GM12878 (cell line): ENCODE results near the gene THYN1. TPM values are rescaled to one million over a fixed set of nuclear protein-coding genes. Genes with fewer than 3 reads are reported as not detected.

ENCODE experiments used
- ATAC-seq: fragments of 200-7000 bp; cut with Tn5 transposase; 3 replicates; pipeline ENCODE4 v1.9.1; 2020; ENCODE audit warnings: mild to moderate bottlenecking, moderate library complexity
- BruUV-seq: library from RNA; stranded (reverse); fragments of 400-500 nt; replicated peaks from 2 replicates; lab custom pipeline; 2021; lab: Mats Ljungman, UMichigan
- CTCF ChIA-PET: fragments of 300-600 bp; sonication (Branson Sonifier 250); formaldehyde crosslinking; extraction: SDS; loops from one replicate; lab custom pipeline; 2021; ENCODE audit warnings: inconsistent platforms; lab: Yijun Ruan, JAX
- POLR2A ChIA-PET: fragments of 350-600 bp; formaldehyde crosslinking; extraction: SDS; loops from one replicate; lab custom pipeline; 2021; ENCODE audit warnings: inconsistent platforms; lab: Charles Lee
- RAD21 ChIA-PET: fragments of 300-600 bp; sonication (Branson Sonifier 250); formaldehyde crosslinking; loops from one replicate; lab custom pipeline; 2023; ENCODE audit warnings: antibody characterized with exemption; ENCODE audit not compliant: unreplicated experiment; lab: Charles Lee
- SMC1A ChIA-PET: fragments of 300-600 bp; sonication (Branson Sonifier 250); formaldehyde crosslinking; loops from one replicate; lab custom pipeline; 2023; ENCODE audit not compliant: unreplicated experiment, uncharacterized antibody; lab: Charles Lee
- DNase-seq: peaks from one replicate; pipeline ENCODE4 v3.0.0-alpha.2; 2011; ENCODE audit warnings: low read depth, low spot score
- FAIRE-seq: peaks from 3 replicates; lab custom pipeline; 2011; peaks lifted over from hg19 to GRCh38; lab: Jason Lieb, UNC
- H2AFZ ChIP-seq: 2 replicates; pipeline ENCODE4 v1.6.0; 2011; ENCODE audit warnings: low read depth, low read length, control low read depth; ENCODE audit not compliant: control insufficient read depth
- H3K27ac ChIP-seq: 2 replicates; pipeline ENCODE4 v1.5.1; 2011; ENCODE audit warnings: control low read depth; ENCODE audit not compliant: control insufficient read depth, insufficient read depth
- H3K27me3 ChIP-seq, 2 experiments: replicated peaks in 1 of 2; 2 replicates each; pipeline versions ENCODE4 v1.6.0 to v1.6.1; 2011; ENCODE audit warnings: low read length in 1 of 2; ENCODE audit not compliant: control insufficient read depth in 2 of 2, insufficient read depth in 2 of 2
- H3K36me3 ChIP-seq, 2 experiments: 2 replicates each; pipeline ENCODE4 v1.5.1; 2011; ENCODE audit warnings: low read length in 1 of 2; ENCODE audit not compliant: control insufficient read depth in 2 of 2, insufficient read depth in 2 of 2
- H3K4me1 ChIP-seq: 2 replicates; pipeline ENCODE4 v1.6.1; 2011; ENCODE audit warnings: mild to moderate bottlenecking, low read length, moderate library complexity, mixed read lengths; ENCODE audit not compliant: control insufficient read depth, insufficient read depth
- H3K4me2 ChIP-seq: 2 replicates; pipeline ENCODE4 v1.6.0; 2011; ENCODE audit warnings: control low read depth; ENCODE audit not compliant: control insufficient read depth, insufficient read depth
- H3K4me3 ChIP-seq: fragments of 200-600 bp; sonication (generic); 2 replicates; pipeline ENCODE4 v1.5.1; 2016
- H3K79me2 ChIP-seq: 2 replicates; pipeline ENCODE4 v1.6.0; 2011; ENCODE audit warnings: low read length; ENCODE audit not compliant: control insufficient read depth, insufficient read depth
- H3K9ac ChIP-seq: 2 replicates; pipeline ENCODE4 v1.8.0; 2011; ENCODE audit warnings: low read length, control low read depth, mixed read lengths; ENCODE audit not compliant: control insufficient read depth, insufficient read depth
- H3K9me3 ChIP-seq: replicated peaks from 3 replicates; pipeline ENCODE4 v1.5.1; 2011; ENCODE audit warnings: mild to moderate bottlenecking, low read length; ENCODE audit not compliant: control insufficient read depth, insufficient read depth
- H4K20me1 ChIP-seq: 2 replicates; pipeline ENCODE4 v1.6.0; 2011; ENCODE audit not compliant: control insufficient read depth, insufficient read depth
- ATF7 ChIP-seq: fragments of 450-650 bp; IDR thresholded peaks from 2 replicates; pipeline ENCODE4 v1.6.1; 2016; ENCODE audit warnings: low read depth, mild to moderate bottlenecking
- BCL3 ChIP-seq: IDR thresholded peaks from 2 replicates; pipeline ENCODE4 v1.6.1; 2011; ENCODE audit warnings: borderline replicate concordance, low read depth, mild to moderate bottlenecking, moderate library complexity, low read length; ENCODE audit not compliant: insufficient read depth, poor library complexity, severe bottlenecking
- BHLHE40 ChIP-seq, 2 experiments: fragments of 450-650 bp in 1 of 2; IDR thresholded peaks; 2 replicates each; pipeline ENCODE4 v1.6.1; 2011 to 2017; ENCODE audit warnings: low read depth in 2 of 2, borderline replicate concordance in 1 of 2, improper control_type of control experiment in 1 of 2, low read length in 1 of 2, mild to moderate bottlenecking in 1 of 2
- CBX5 ChIP-seq: sonication (generic); IDR thresholded peaks from 2 replicates; pipeline ENCODE4 v1.6.1; 2016; ENCODE audit warnings: low read depth, moderate library complexity, mild to moderate bottlenecking, inconsistent platforms
- E2F4 ChIP-seq: IDR thresholded peaks from 2 replicates; pipeline ENCODE4 v1.6.1; 2012; ENCODE audit warnings: low read depth, low read length, improper control_type of control experiment
- EED ChIP-seq: sonication (generic); IDR thresholded peaks from 2 replicates; pipeline ENCODE4 v1.6.1; 2016; ENCODE audit warnings: antibody characterized with exemption, low read depth
- EP300 ChIP-seq, 2 experiments: fragments of 150-350 bp in 1 of 2; IDR thresholded peaks; 2 replicates each; pipeline ENCODE4 v1.6.1; 2011 to 2012; ENCODE audit warnings: low read depth in 2 of 2, low read length in 2 of 2, borderline replicate concordance in 1 of 2, improper control_type of control experiment in 1 of 2, inconsistent platforms in 1 of 2; ENCODE audit not compliant: control insufficient read depth in 1 of 2
- FOXK2 ChIP-seq: fragments of 450-650 bp; IDR thresholded peaks from 2 replicates; pipeline ENCODE4 v1.6.1; 2017; ENCODE audit warnings: mild to moderate bottlenecking, moderate library complexity
- HDGF ChIP-seq: fragments of 450-650 bp; IDR thresholded peaks from 2 replicates; pipeline ENCODE4 v1.6.1; 2016; ENCODE audit warnings: antibody characterized with exemption
- IRF4 ChIP-seq: IDR thresholded peaks from 2 replicates; pipeline ENCODE4 v1.6.1; 2011; ENCODE audit warnings: low read depth, low read length
- KDM1A ChIP-seq: fragments of 200-600 bp; sonication (generic); IDR thresholded peaks from 2 replicates; pipeline ENCODE4 v1.6.1; 2016; ENCODE audit warnings: borderline replicate concordance
- MEF2A ChIP-seq: IDR thresholded peaks from 2 replicates; pipeline ENCODE4 v1.6.1; 2011; ENCODE audit warnings: low read depth, mild to moderate bottlenecking, low read length, moderate library complexity; ENCODE audit not compliant: insufficient read depth
- NFYA ChIP-seq: IDR thresholded peaks from 2 replicates; pipeline ENCODE4 v1.6.1; 2011; ENCODE audit warnings: low read depth, mild to moderate bottlenecking, low read length, improper control_type of control experiment, borderline replicate concordance
- PAX8 ChIP-seq: fragments of 450-650 bp; IDR thresholded peaks from 2 replicates; pipeline ENCODE4 v1.6.1; 2017; ENCODE audit warnings: mild to moderate bottlenecking, moderate library complexity
- PML ChIP-seq: IDR thresholded peaks from 2 replicates; pipeline ENCODE4 v1.6.1; 2012; ENCODE audit warnings: low read length, inconsistent platforms
- POLR2AphosphoS2 ChIP-seq: IDR thresholded peaks from 2 replicates; pipeline ENCODE4 v1.6.1; 2011; ENCODE audit warnings: low read depth, mild to moderate bottlenecking, low read length, improper control_type of control experiment, moderate library complexity
- SIX5 ChIP-seq: IDR thresholded peaks from 2 replicates; pipeline ENCODE4 v1.6.1; 2011; ENCODE audit warnings: mild to moderate bottlenecking, low read depth, low read length, moderate library complexity; ENCODE audit not compliant: severe bottlenecking
- USF1 ChIP-seq: IDR thresholded peaks from 2 replicates; pipeline ENCODE4 v1.6.1; 2011; ENCODE audit warnings: borderline replicate concordance, low read depth, mild to moderate bottlenecking, moderate library complexity, mixed read lengths, low read length; ENCODE audit not compliant: insufficient read depth; ENCODE audit errors: extremely low read length
- ZSCAN29 ChIP-seq: fragments of 450-650 bp; IDR thresholded peaks from 2 replicates; pipeline ENCODE4 v1.6.1; 2017; ENCODE audit warnings: mild to moderate bottlenecking, moderate library complexity
- WGBS: methylation state at CpG from one replicate; pipeline ENCODE4 v1.1.6; 2016; ENCODE audit warnings: low lambda C conversion rate; ENCODE audit not compliant: insufficient replicate concordance, insufficient coverage; ENCODE audit errors: missing lambda C conversion rate; 5-methylcytosine and 5-hydroxymethylcytosine counted together
- in situ Hi-C: fragments of 300-500 bp; cut with MboI; formaldehyde crosslinking; loops from 9 replicates; pipeline ENCODE4 v1.14.3; 2018; ENCODE audit warnings: mixed read lengths
- intact Hi-C: fragments of 100-400 bp; cut with micrococcal nuclease; formaldehyde crosslinking; loops from one replicate; pipeline ENCODE4 v1.14.2; 2022; ENCODE audit not compliant: unreplicated experiment
- polyA plus RNA-seq, 11 experiments: library from polyadenylated mRNA; depleted of rRNA in 4 of 11; unstranded in 6 of 11; stranded (reverse) in 5 of 11; fragments of >200 nt; fragmentation: Nextera tagmentation in 4 of 11; fragmentation: Illumina TruSeq in 1 of 11; extraction: Ambion mirVana in 4 of 11; extraction: Trizol in 1 of 11; gene quantifications; 1 replicate in 1 of 11; 2 replicates in 10 of 11; pipeline versions ENCODE4 v1.2.1 to v1.2.3, GENCODE V29; 2011 to 2016; ENCODE audit warnings: inconsistent platforms in 2 of 11, missing spikeins in 2 of 11, low read depth in 1 of 11
- total RNA-seq, 4 experiments: library from RNA; depleted of rRNA in 3 of 4; stranded (reverse); fragments of >200 nt in 3 of 4; fragmentation: Illumina TruSeq in 1 of 4; extraction: Trizol in 1 of 4; gene quantifications; 2 replicates each; pipeline versions ENCODE4 v1.2.1 to v1.2.3, GENCODE V29; 2013 to 2021
- TF ChIP-seq, protein P1 (sequence below): fragments of 450-650 bp; conservative IDR thresholded peaks from 2 replicates; pipeline ENCODE4 v1.6.1; 2017; ENCODE audit warnings: mild to moderate bottlenecking, moderate library complexity

THYN1 gene
- total and polyA plus RNA-seq, 10 of the 15 experiments (the other 5 are each of a cell fraction or from before 2014, with no cell fraction given): 45.7 to 221 (median 96.3) TPM

DNA sequence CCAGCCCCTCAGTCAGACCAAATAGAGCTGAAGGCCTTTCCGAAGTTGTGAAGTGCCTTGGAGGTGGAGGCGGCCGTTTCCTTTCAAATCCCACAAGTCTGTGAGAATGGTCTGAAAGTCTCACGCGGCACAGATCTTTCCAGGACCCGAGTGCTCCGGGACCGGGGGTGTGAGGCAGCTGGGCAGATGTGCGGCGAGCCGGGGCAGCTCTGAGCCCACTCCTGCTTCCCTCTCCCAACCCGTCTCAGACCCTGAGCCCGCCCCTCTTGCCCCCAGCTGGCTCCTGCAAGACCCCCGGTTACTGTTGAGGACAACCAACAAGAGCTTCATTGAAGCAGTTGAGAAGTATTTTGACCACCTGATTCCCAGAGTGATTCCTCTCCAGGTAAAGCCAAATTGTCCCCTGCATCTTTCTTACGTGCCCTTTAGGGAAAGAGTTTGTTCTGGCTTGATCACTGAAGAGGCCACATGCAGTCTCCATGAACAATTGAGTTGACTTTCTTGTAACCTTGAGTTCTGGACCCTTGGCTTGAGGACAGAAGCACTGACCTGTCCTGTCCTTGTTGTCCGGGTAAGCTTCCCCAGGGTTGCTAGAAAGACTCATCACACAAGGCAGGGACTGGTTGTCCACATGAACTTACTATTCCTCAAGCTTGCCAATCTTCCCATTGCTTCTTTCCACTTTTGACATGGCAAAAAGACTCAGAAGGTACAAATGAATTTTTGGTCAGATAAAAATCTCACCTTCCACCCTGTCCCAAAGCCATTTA, 30.5 kb upstream of the THYN1 start:
- POLR2A ChIA-PET: no interaction called here

More for the DNA sequence above, 30.5 kb upstream of the THYN1 start:
- intact Hi-C loops: no loop called here
- Histone ChIP-seq H3K4me1 (no peaks in the 10 kb centered on the region), H3K27me3 (no peaks in the 10 kb centered on the region), H4K20me1 (no peaks in the 10 kb centered on the region), H3K36me3 (no peaks in the 10 kb centered on the region), H3K9me3 (no peaks in the 10 kb centered on the region), H3K27ac (no peak overlapping the region), H3K4me3 (no peak overlapping the region), H3K79me2 (no peaks in the 10 kb centered on the region), H2AFZ (no peak overlapping the region), H3K4me2 (no peak overlapping the region), H3K9ac (no peak overlapping the region)
- ATAC-seq (no peak), DNase-seq (no peak), FAIRE-seq (no peak)
- in situ Hi-C loops: no loop called here
- ChIA-PET RAD21 (no interaction called here), SMC1A (no interaction called here), CTCF (no interaction called here)
- TF ChIP-seq CBX5 (no peak), MEF2A (no peak), IRF4 (no peak), KDM1A (no peak), FOXK2 (no peak), NFYA (no peak), EP300 (IDR thresholded peaks at IDR 0.05; ENCODE audit: borderline replicate concordance in 1 of 2, control insufficient read depth in 1 of 2, low read depth in 2 of 2, low read length in 2 of 2) (no peak), EED (no peak), BHLHE40 (IDR thresholded peaks at IDR 0.05; ENCODE audit: borderline replicate concordance in 1 of 2, low read depth in 2 of 2, low read length in 1 of 2) (no peak), SIX5 (no peak), ATF7 (no peak), USF1 (no peak), POLR2AphosphoS2 (no peak), ZSCAN29 (no peak), PAX8 (no peak), BCL3 (no peak), HDGF (no peak), PML (no peak), E2F4 (no peak)
- TF ChIP-seq, protein P1, sequence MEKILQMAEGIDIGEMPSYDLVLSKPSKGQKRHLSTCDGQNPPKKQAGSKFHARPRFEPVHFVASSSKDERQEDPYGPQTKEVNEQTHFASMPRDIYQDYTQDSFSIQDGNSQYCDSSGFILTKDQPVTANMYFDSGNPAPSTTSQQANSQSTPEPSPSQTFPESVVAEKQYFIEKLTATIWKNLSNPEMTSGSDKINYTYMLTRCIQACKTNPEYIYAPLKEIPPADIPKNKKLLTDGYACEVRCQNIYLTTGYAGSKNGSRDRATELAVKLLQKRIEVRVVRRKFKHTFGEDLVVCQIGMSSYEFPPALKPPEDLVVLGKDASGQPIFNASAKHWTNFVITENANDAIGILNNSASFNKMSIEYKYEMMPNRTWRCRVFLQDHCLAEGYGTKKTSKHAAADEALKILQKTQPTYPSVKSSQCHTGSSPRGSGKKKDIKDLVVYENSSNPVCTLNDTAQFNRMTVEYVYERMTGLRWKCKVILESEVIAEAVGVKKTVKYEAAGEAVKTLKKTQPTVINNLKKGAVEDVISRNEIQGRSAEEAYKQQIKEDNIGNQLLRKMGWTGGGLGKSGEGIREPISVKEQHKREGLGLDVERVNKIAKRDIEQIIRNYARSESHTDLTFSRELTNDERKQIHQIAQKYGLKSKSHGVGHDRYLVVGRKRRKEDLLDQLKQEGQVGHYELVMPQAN: no peak
- WGBS: 48% methylated on average over 15 of the region's 16 CpGs
- no TSS peak for BruUV-seq
